Activated CD4-positive, alpha-beta T cell treated with anti-CD3 and anti-CD28 coated beads, Interleukin-2, amount 50 U/mL, for 1 hour (primary cell): Measurements from ENCODE around the gene CSN3.
"Not testable (repeated sequence)": the region's sequence is repeated elsewhere in the genome, so short reads cannot be mapped to it uniquely, and the experiment has no call there.

Source experiments
- DNase-seq: peaks from one replicate; pipeline ENCODE4 v3.0.0-alpha.2; 2020

Gene CSN3, protein sequence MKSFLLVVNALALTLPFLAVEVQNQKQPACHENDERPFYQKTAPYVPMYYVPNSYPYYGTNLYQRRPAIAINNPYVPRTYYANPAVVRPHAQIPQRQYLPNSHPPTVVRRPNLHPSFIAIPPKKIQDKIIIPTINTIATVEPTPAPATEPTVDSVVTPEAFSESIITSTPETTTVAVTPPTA

DNA sequence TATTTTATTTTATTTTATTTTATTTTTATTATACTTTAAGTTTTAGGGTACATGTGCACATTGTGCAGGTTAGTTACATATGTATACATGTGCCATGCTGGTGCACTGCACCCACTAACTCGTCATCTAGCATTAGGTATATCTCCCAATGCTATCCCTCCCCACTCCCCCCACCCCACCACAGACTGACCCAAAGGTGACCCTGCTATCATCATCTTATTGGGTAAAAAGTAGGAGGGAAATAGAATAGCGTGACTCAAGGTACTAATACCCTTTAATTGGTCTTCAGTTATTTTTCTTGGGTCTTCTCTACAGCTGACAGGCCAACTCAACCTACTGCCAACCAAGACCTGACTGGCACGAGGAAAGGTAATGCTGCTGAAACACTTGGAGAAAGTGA lies at the start of gene CSN3:
CSN3 (plus strand) TSS at position 301 of the 400 bp plus-strand sequence. CDS start 2,223 bp downstream, outside the sequence.
- DNase-seq, result not testable (repeated sequence)

DNA sequence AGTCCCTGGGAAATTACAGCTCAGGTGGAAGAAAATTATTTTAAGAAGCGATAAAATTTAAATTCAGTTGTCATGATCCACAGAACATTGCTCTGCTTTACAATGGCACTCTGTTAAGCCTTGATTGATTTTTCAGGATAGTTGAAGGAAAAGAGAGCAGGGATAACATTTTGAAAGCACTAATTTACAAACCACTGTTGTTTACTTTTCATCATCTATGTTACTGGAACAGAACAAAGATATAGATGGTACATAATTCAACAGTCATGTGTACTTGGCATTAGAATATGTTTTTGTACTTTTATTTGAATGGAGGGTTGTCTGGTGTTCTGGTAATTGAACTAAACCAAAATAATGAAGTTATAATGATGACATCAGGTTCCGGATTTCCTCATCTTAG lies 49.5 kb upstream of the CSN3 start:
- no peak for DNase-seq

DNA sequence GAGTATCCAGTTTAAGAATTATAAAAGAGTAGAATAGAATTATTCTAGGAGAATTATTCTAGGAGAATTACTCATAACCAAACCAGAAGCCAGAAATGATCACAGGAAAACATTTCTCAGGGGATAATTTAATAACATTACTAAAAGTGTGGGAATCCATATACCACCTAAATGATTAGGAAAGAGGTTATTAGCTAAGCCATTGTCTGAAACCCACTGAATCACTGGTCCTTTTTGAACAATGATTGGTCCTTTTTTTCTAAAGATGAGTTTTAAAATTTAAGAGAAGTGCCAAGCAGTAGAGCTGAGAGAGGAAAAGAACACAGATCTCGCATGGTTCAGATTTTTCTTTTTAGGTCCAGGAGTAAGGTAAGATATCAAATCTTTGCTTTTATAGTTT lies 47.0 kb upstream of the CSN3 start, which contains the start of gene ODAM:
ODAM (plus strand) TSS at position 301 of the 400 bp plus-strand sequence. CDS start 819 bp downstream, outside the sequence.
- no peak for DNase-seq

DNA sequence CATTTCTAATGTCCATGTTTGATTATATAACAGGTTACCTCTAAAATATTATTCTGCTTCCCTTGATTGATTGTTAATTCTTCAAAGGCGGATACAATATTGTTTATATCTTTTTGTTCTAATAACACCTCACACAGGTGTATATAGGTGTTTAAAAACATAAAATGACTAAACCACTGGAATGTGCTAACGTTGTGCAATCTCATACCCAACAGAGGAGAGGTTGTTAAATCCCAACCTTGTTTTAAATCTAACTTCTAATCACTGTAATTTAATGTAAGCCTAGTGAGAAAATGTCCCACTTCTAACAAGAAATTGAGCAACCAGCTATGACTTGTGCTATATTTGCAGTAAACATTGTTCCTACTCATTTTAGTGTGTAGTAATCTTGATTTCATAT lies 45.5 kb upstream of the CSN3 start:
- DNase-seq, result no peak

DNA sequence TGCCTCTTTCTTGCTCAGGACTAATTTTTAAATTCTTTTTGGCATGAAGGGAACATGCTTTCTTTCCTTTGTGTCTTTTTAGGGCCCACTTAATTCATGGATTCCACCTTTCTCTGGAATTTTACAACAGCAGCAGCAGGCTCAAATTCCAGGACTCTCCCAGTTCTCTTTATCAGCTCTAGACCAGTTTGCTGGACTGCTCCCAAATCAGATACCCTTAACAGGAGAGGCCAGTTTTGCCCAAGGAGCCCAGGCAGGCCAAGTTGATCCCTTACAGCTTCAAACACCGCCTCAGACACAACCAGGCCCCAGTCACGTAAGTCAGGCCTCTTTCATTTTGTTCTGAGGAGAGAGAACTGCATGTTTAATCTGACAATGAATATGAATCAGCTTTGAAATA lies 44.6 kb upstream of the CSN3 start:
- no peak for DNase-seq

DNA sequence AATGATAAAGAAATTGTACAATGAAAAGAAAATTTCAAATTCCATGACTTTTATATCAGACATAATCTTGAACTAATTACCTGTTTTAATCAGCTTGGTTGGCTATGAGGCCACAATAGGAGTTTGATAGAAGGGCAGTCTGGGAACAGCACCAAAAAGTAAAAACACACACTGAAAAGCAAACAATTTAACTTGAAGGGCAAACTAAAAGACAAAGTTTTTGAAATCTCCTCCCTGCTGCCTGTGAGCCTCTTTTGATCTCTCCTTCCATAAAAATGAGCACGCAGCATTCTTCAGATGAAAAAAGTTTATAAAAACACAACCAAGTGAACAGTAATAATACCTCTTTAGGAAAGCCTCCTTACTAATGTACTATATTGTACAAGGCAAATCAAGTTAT lies 38.8 kb upstream of the CSN3 start:
- DNase-seq, result no peak

DNA sequence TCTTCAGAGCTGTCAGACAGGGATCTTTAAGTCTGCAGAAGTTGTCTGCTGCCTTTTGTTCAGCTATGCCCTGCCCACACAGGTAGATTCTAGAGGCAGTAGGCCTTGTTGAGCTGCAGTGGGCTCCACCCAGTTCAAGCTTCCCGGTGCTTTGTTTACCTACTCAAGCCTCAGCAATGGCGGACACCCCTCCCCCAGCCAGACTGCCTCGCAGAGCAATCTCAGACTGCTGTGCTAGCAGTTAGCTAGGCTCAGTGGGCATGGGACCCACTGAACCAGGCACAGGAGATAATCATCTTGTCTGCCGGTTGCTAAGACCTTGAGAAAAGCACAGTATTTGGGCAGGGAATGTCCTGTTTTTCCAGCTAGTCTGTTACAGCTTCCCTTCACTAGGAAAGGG lies 29.6 kb upstream of the CSN3 start:
- DNase-seq, result not testable (repeated sequence)

DNA sequence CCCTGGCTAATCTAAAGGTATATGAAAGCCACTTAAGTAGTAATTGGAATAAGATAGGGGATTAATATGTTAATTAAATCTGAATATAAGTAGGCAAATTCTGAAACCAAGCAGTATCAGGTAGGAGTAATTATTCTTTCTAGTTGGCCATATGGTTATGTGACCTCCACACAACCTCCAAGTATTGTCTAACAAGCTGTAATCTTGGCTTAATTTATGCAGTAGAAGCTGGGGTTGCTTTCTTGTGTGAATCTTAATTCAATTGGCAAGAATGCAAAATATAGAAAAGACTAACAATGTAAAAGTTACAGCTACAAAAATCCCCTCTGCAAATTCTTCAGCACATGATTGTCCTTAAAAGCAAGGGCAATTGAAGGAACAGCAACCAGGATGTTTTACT lies 26.3 kb upstream of the CSN3 start:
- DNase-seq, result not testable (repeated sequence)

DNA sequence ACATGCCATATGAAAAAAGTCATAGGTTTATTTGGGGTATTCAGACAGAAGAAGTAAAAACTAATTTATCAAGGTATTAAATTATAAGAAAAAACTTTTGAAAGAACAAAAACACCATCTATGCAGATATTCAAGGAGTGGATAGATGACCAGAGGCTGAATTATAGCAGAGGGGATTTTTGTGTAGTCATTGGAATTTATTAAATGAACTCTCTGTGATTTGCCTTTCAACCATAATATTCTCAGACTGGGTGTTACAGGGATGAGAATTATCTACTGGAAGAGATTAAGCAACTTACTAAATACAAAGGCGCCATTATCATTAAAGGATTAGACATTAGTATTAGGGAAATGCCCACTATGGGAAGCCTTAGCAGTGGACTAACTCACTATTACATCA lies 25.8 kb upstream of the CSN3 start:
- DNase-seq, result not testable (repeated sequence)

DNA sequence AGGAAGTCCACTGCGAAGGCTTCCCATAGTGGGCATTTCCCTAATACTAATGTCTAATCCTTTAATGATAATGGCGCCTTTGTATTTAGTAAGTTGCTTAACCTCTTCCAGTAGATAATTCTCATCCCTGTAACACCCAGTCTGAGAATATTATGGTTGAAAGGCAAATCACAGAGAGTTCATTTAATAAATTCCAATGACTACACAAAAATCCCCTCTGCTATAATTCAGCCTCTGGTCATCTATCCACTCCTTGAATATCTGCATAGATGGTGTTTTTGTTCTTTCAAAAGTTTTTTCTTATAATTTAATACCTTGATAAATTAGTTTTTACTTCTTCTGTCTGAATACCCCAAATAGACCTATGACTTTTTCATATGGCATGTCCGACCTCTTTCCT lies 21.0 kb upstream of the CSN3 start:
- DNase-seq, result not testable (repeated sequence)

DNA sequence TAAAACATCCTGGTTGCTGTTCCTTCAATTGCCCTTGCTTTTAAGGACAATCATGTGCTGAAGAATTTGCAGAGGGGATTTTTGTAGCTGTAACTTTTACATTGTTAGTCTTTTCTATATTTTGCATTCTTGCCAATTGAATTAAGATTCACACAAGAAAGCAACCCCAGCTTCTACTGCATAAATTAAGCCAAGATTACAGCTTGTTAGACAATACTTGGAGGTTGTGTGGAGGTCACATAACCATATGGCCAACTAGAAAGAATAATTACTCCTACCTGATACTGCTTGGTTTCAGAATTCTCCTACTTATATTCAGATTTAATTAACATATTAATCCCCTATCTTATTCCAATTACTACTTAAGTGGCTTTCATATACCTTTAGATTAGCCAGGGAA lies 20.6 kb upstream of the CSN3 start:
- DNase-seq, result not testable (repeated sequence)

DNA sequence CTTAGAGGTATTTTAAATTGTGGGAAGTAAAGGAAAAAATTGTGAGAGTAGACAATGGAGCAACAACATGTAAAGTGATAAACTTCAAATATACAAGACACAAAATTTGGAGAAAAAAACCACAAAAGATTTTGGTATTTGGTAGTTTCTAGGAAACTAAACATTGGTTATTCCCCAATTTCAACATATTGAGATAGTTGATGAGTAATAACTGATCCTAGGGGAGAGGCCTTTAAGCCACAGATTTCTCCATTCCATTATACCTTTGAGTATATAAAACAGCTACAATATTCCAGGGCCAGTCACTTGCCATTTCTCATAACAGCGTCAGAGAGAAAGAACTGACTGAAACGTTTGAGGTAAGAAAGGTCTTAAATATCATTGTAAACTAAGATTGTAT lies 16.6 kb upstream of the CSN3 start, which contains the start of gene FDCSP:
FDCSP (plus strand) TSS at position 301 of the 400 bp plus-strand sequence. CDS start 5,071 bp downstream, outside the sequence.
- no peak for DNase-seq

DNA sequence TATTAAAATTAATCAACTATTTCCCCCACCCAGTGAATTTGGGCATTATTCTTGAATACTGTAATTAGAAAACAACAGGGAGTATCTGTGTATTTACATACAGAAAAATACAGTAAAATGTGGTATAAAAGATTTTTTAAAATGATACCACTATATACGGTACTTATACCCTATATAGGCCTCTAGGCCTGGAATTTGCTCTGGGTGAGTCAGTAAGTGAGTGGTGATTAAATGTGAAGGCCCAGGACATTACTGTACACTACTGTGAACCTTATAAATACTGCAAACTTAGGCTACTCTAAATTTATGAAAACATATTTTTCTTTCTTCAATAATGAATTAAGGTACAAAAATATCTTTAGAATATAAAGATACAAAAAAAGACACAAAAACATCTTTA lies 6.3 kb upstream of the CSN3 start:
- no peak for DNase-seq

DNA sequence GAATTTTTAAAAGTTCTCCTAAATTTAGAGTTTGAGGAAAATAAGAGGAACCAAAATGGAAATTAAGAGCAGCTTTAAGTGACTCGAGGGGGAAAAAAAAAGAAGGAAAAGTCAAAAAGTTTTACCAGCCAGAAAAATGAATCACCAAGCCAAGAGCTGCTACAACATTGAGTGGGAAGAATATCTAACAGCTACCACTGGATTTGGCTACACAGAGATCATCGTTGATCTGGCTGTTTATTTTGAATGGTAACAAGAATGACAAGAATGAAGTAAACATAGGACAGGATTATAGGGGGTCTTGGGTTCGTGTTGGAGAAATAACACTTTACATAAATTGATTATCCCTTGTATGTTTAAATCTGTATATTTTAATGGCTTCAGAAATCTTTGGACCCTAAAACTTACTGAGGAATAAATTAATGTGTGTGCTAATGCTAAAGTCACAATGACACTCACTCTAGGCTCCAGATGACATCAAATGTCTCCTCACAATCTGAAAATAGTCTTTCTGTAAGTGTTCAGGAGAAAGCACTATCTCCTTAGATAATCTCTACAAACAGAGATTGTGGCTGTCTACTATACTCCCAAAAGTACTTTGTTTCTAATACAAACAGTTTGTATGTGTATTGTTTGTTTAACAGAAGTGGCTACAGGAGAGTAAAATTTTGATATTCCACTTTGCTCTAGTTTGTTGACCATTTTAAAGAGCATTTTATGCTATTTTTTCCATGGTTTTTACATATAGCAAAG lies 3.1 kb upstream of the CSN3 start:
- no peak for DNase-seq

DNA sequence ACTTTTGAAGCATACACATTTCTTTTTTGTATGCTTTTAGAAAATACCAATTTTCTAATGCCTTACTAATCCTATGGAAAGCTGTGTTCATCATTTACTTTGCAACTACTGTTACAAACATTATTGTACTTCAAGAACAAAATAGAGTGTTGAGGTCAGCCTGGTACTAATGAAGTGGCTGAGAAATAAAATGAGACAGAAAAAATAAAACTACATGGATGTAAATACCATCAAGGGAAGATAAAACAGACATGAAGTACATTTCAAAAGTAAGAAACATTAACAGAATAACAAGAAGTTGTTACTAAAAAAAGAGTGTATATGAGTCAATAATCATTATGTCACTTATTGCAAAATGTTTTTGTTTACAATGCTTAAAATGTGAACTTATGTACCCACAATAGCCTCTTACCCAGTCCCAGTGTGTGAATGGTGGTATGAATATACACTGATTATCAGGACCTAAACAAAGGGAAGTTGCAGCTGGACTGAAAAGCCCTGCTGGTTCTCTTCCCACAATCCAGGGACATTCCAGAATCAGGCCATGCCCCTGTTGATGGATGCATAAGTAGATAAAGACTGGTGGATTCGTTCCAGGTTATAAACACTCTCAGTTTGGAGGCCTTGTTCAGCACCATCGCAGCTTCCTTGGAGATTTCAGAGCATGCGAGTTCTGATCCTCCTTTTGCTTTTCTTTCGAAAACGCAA lies 2.4 kb upstream of the CSN3 start:
- DNase-seq, result no peak

DNA sequence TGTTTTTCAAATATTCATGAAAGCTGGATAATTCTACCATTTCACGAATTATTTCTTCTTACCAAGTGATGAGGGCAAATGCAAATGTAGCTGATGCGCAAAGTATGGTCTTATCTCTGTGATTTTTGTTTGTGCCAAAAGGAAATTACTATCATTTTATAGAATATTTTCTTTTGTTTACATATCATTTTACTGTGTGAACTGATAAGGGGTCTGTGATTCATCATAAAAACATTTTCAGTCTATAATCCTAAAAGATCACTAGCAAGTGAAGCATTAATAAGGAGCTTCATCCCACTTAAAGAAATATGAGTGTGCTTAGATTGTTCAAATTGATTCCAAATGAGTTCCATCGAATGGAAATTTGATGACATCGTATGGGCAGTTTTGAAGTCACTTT lies 694 bp downstream of the CSN3 start:
- no peak for DNase-seq

DNA sequence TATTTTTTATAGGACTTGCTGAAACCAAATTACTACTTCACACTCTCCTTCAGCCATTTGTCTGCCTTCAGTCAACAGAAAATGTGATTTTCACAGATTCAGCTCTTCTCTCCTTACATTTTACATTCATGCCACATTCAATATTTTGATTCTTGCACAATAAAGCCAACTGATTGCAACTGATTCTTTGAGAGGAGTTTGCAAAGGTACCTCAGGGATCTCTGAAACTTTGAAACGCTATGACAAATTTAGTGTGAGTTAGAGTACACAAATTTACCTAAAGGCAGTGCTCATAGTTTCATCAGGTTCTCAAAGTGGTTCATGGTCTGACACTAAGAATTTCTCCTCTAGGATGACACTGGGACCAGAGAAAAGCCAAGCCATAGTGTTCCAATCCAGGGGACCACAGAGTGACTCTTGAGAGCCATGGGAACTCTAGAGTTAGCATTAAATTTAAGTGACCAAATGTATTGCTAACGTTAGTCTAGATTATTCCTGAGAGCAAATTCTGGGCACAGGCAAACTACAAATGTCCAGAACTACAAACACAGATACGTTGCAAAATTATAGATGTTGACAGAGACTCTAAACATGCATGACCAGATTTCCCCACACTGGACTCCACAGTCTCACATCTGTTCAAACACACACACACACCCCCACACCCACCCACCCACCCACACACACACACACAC lies 9.0 kb downstream of the CSN3 start:
- DNase-seq, result no peak

DNA sequence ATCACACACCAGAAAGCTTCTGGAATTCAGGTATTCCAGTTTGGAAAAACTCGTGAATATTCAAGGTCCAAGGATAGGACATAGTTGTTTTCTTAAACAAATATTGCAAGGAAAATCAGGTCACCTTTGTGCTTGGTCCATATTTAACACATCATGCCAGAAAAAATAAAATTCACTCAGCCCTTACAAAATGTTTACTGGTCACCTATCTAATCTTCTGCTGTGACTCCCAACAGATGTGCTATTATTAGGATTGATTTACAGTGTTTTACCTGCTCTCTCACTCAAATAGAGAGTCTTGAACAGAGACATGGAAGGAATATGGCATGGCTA lies 9.5 kb downstream of the CSN3 start:
- no peak for DNase-seq

DNA sequence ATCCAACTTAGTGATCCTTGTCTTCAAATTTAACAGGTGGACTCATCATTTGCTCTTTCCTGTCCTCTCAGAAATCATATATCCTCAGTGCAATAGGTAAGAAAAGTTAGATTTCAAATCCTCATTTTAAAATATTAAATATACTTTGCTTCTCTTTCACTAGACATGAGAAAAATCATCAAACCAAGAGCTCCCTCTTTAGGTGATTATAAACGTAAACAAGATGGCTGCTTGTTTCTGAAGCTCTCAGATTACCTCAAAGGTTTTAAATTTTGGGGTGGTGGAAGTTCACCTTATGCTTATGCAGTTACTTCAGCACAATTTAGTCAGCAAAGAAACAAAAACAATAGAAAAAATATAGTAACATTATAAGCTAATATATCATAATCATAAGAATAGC lies 27.3 kb downstream of the CSN3 start:
- DNase-seq, result no peak

DNA sequence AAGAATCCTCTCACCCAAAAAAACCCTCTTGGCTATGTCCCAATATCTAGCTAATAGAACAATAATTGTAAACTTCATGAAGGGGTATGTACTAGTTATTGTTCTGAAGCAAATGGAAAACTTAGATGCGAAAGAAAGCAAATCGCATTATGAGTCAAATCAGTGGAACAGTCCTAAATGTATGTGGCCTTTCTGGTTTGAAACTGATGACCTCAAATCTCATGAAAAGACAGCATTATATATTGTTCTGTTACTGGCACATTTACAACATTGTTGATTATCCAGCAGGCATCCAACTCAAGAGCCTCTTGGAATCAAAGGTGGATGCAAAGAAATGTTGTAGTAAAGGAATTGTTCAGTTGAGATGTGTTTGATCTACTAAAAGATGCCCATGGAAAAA lies 34.7 kb downstream of the CSN3 start:
- no peak for DNase-seq

DNA sequence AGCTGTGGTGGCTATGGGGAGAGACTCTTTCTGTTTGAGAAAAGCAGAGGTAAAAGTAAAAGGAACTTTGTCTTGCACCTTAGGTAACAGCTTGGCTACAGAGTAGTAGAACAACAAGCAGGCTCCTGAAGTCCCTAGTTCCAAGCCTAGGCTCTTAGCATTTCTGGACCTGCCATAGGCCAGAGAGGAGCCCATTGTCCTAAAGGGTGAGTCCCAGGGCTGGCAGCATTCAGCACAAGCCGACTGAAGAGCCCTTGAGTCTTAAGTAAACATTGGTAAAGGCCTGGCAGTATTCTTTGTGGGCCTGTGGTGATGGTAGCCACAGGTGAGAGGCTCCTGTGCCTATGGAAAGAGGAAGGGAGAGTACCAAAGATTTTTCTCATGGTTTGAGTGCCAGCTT lies 38.2 kb downstream of the CSN3 start:
- no peak for DNase-seq

DNA sequence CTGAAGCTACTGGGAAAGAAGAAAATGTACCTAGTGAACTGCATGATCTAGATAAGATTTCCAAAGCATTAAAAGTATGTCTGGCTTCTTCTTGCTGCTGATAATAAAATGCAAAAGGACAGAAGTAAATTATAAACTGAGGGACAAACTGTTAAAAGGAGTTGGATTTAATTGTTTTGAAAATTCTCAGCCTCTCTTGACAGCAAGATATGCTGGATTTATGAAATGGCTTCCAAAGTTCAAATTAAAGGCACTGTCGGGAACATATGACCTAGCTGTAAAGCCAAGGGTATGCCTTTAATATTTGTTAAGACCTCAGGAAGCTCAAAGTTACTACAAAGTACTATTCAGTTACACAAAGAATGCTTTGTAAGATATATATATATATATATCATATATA lies 46.3 kb downstream of the CSN3 start:
- no peak for DNase-seq

DNA sequence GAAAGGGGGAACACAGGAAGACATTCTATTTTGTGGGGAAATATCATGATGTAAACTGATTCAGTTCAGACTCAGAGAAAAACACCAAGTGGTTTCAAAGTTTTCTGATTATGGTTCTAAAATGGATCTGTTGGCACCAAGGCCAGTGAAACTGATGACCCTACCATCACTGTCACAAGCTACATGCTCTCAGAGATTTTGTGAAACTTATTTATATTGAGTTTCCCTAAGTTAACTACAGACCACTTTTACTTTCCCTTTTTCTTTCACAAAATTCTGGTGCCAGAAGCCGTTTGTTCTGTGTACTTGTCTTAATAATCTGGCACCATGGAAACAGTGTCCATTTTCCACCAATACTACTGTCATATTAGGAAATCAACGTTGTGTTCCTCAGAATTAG lies 48.9 kb downstream of the CSN3 start:
- DNase-seq, result no peak
